Upper lobe of left lung (tissue), 4 donors: Measurements from ENCODE around the gene APMAP.

Source experiments
- POLR2A ChIP-seq, 4 donors: fragments of 450-650 bp; IDR thresholded peaks; one replicate each; pipeline ENCODE4 v1.5.1; 2016 to 2017; ENCODE audit warnings: antibody characterized with exemption in 4 of 4, mild to moderate bottlenecking in 2 of 4
- TF ChIP-seq, protein P1 (sequence below), 6 experiments: fragments of 450-650 bp in 4 of 6; fragments of 200-600 bp in 2 of 6; sonication (generic) in 2 of 6; IDR thresholded peaks; one replicate each; pipeline ENCODE4 v1.5.1; 2016 to 2019; ENCODE audit warnings: antibody characterized with exemption in 6 of 6

DNA sequence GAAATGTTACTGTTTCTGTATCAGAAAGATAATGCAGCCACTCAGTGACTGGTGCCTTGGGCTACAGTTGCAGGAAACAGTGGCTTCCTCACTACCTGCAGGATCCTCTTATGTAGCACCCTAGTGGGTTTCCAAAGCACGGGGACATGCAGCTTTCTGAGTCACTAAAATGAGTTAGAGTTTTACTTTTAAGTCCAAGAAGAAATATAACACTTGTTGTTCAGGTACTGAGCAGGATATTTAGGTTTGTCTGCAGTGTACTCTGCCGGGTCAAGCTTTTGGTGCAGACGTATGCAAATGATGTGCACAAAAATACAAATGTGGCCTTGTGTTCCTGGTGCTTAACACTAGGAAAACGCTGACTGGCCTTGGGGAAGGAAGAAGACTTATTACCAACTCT is 43.4 kb upstream of the APMAP start:
- TF ChIP-seq, protein P1, sequence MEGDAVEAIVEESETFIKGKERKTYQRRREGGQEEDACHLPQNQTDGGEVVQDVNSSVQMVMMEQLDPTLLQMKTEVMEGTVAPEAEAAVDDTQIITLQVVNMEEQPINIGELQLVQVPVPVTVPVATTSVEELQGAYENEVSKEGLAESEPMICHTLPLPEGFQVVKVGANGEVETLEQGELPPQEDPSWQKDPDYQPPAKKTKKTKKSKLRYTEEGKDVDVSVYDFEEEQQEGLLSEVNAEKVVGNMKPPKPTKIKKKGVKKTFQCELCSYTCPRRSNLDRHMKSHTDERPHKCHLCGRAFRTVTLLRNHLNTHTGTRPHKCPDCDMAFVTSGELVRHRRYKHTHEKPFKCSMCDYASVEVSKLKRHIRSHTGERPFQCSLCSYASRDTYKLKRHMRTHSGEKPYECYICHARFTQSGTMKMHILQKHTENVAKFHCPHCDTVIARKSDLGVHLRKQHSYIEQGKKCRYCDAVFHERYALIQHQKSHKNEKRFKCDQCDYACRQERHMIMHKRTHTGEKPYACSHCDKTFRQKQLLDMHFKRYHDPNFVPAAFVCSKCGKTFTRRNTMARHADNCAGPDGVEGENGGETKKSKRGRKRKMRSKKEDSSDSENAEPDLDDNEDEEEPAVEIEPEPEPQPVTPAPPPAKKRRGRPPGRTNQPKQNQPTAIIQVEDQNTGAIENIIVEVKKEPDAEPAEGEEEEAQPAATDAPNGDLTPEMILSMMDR (IDR thresholded peaks at IDR 0.05): no peak
- TF ChIP-seq POLR2A (IDR thresholded peaks at IDR 0.05): no peak
